ENCODE data around the gene CIC.
"Not testable (repeated sequence)": the region's sequence is repeated elsewhere in the genome, so short reads cannot be mapped to it uniquely, and the experiment has no call there.

CIC gene

GRCh38 chr19:42334697-42335373 lies 65.8 kb downstream of the CIC start:
- DNase-seq: no peak

- DNase-seq: no peak
Observed at GRCh38 chr19:42335374-42335936, 66.4 kb downstream of the CIC start.

GRCh38 chr19:42335971-42336370 lies 66.9 kb downstream of the CIC start:
- DNase-seq: no peak

GRCh38 chr19:42339126-42339860 lies 70.2 kb downstream of the CIC start:
- DNase-seq: not testable (repeated sequence)

- DNase-seq: not testable (repeated sequence)
Observed at GRCh38 chr19:42339922-42340321, 70.9 kb downstream of the CIC start.

GRCh38 chr19:42343344-42344110 lies 74.5 kb downstream of the CIC start:
- no peak for DNase-seq

- DNase-seq: no peak
Observed at GRCh38 chr19:42344336-42344893, 75.4 kb downstream of the CIC start.

All from fibroblast of skin of scalp (primary cell).